GM12878 (cell line): Measurements from ENCODE around the gene RPS6KA2. TPM values are rescaled to one million over a fixed set of nuclear protein-coding genes. Genes with fewer than 3 reads are reported as not detected.

Experiments
- ATF2 ChIP-seq: IDR thresholded peaks from 2 replicates; pipeline ENCODE4 v1.6.1; 2012; ENCODE audit warnings: low read length, inconsistent platforms
- polyA plus RNA-seq, 11 experiments: library from polyadenylated mRNA; depleted of rRNA in 4 of 11; unstranded in 6 of 11; stranded (reverse) in 5 of 11; fragments of >200 nt; fragmentation: Nextera tagmentation in 4 of 11; fragmentation: Illumina TruSeq in 1 of 11; extraction: Ambion mirVana in 4 of 11; extraction: Trizol in 1 of 11; gene quantifications; 1 replicate in 1 of 11; 2 replicates in 10 of 11; pipeline versions ENCODE4 v1.2.1 to v1.2.3, GENCODE V29; 2011 to 2016; ENCODE audit warnings: inconsistent platforms in 2 of 11, missing spikeins in 2 of 11, low read depth in 1 of 11
- total RNA-seq, 4 experiments: library from RNA; depleted of rRNA in 3 of 4; stranded (reverse); fragments of >200 nt in 3 of 4; fragmentation: Illumina TruSeq in 1 of 4; extraction: Trizol in 1 of 4; gene quantifications; 2 replicates each; pipeline versions ENCODE4 v1.2.1 to v1.2.3, GENCODE V29; 2013 to 2021
- TF ChIP-seq, protein P1 (sequence below): fragments of 450-650 bp; IDR thresholded peaks from 2 replicates; pipeline ENCODE4 v1.6.1; 2017; ENCODE audit warnings: antibody characterized with exemption, mild to moderate bottlenecking, moderate library complexity
- TF ChIP-seq, protein P2 (sequence below): fragments of 450-650 bp; IDR thresholded peaks from 2 replicates; pipeline ENCODE4 v1.6.1; 2017; ENCODE audit warnings: mild to moderate bottlenecking
- TF ChIP-seq, protein P3 (sequence below): fragments of 450-650 bp; IDR thresholded peaks from 2 replicates; pipeline ENCODE4 v1.6.1; 2018; ENCODE audit warnings: borderline replicate concordance, mild to moderate bottlenecking; ENCODE audit not compliant: partially characterized antibody

The RPS6KA2 gene
- total and polyA plus RNA-seq, 10 of the 15 experiments (the other 5 are each of a cell fraction or from before 2014, with no cell fraction given), result 0.02 to 1.0 (median 0.22) TPM; not detected in 1

DNA sequence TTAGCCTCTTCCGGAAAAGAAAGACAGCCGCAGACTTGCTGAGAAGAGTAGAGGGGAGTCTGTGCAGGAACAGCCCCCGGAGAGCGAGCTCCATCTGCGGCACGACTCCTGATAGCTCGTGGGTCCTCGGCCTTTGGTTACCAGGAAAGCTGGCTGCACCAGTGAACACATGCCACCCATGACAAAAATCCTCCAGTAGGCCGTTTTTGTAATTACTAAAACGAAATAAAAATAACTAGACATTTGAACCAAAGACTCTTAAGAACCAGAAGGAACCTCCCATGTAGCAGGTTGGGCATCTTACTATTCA lies 82.8 kb downstream of the RPS6KA2 start (continued):
- TF ChIP-seq, protein P1, sequence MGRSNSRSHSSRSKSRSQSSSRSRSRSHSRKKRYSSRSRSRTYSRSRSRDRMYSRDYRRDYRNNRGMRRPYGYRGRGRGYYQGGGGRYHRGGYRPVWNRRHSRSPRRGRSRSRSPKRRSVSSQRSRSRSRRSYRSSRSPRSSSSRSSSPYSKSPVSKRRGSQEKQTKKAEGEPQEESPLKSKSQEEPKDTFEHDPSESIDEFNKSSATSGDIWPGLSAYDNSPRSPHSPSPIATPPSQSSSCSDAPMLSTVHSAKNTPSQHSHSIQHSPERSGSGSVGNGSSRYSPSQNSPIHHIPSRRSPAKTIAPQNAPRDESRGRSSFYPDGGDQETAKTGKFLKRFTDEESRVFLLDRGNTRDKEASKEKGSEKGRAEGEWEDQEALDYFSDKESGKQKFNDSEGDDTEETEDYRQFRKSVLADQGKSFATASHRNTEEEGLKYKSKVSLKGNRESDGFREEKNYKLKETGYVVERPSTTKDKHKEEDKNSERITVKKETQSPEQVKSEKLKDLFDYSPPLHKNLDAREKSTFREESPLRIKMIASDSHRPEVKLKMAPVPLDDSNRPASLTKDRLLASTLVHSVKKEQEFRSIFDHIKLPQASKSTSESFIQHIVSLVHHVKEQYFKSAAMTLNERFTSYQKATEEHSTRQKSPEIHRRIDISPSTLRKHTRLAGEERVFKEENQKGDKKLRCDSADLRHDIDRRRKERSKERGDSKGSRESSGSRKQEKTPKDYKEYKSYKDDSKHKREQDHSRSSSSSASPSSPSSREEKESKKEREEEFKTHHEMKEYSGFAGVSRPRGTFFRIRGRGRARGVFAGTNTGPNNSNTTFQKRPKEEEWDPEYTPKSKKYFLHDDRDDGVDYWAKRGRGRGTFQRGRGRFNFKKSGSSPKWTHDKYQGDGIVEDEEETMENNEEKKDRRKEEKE, result no peak
- no peak for TF ChIP-seq ATF2
- TF ChIP-seq, protein P2, sequence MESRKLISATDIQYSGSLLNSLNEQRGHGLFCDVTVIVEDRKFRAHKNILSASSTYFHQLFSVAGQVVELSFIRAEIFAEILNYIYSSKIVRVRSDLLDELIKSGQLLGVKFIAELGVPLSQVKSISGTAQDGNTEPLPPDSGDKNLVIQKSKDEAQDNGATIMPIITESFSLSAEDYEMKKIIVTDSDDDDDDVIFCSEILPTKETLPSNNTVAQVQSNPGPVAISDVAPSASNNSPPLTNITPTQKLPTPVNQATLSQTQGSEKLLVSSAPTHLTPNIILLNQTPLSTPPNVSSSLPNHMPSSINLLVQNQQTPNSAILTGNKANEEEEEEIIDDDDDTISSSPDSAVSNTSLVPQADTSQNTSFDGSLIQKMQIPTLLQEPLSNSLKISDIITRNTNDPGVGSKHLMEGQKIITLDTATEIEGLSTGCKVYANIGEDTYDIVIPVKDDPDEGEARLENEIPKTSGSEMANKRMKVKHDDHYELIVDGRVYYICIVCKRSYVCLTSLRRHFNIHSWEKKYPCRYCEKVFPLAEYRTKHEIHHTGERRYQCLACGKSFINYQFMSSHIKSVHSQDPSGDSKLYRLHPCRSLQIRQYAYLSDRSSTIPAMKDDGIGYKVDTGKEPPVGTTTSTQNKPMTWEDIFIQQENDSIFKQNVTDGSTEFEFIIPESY, result no peak
- TF ChIP-seq, protein P3, sequence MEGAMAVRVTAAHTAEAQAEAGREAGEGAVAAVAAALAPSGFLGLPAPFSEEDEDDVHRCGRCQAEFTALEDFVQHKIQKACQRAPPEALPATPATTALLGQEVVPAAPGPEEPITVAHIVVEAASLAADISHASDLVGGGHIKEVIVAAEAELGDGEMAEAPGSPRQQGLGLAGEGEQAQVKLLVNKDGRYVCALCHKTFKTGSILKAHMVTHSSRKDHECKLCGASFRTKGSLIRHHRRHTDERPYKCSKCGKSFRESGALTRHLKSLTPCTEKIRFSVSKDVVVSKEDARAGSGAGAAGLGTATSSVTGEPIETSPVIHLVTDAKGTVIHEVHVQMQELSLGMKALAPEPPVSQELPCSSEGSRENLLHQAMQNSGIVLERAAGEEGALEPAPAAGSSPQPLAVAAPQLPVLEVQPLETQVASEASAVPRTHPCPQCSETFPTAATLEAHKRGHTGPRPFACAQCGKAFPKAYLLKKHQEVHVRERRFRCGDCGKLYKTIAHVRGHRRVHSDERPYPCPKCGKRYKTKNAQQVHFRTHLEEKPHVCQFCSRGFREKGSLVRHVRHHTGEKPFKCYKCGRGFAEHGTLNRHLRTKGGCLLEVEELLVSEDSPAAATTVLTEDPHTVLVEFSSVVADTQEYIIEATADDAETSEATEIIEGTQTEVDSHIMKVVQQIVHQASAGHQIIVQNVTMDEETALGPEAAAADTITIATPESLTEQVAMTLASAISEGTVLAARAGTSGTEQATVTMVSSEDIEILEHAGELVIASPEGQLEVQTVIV, result no peak
